ENCODE results near the gene SLC5A11.

DNA sequence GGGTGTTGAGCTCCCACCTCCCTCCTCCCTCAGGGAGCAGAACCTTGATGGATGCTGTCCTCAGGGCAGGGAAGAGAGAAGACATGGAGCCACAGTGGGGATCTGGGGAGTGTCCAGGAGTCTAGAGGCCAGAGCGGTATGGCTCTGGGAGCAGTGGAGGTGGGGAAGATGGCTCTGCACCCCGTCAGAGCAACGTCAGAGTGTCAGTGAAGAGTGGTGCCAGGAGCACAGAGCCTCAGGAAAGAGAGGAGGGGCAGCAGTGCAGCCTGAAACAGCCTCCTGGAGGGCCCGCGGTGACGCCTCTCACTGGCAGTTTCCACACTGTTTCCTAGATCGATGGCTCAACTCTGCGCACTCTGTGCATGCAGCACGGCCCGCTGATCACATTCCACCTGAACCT lies 23.2 kb upstream of the SLC5A11 start:
- TF ChIP-seq, protein P1, sequence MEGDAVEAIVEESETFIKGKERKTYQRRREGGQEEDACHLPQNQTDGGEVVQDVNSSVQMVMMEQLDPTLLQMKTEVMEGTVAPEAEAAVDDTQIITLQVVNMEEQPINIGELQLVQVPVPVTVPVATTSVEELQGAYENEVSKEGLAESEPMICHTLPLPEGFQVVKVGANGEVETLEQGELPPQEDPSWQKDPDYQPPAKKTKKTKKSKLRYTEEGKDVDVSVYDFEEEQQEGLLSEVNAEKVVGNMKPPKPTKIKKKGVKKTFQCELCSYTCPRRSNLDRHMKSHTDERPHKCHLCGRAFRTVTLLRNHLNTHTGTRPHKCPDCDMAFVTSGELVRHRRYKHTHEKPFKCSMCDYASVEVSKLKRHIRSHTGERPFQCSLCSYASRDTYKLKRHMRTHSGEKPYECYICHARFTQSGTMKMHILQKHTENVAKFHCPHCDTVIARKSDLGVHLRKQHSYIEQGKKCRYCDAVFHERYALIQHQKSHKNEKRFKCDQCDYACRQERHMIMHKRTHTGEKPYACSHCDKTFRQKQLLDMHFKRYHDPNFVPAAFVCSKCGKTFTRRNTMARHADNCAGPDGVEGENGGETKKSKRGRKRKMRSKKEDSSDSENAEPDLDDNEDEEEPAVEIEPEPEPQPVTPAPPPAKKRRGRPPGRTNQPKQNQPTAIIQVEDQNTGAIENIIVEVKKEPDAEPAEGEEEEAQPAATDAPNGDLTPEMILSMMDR (conservative IDR thresholded peaks at IDR 0.05 in 1 of 2, IDR thresholded peaks at IDR 0.05 in 1 of 2; ENCODE audit: low read depth in 1 of 2, low read length in 2 of 2): no peak
- TF ChIP-seq EZH2 (IDR thresholded peaks at IDR 0.05; ENCODE audit: low read length, missing control alignments): no peak

Data from fibroblast of lung (primary cell).